ENCODE measurements around the gene UNC5CL.
A peak's percentile ranks its signal among the peaks of the same experiment; 100 is the strongest.

UNC5CL gene, protein sequence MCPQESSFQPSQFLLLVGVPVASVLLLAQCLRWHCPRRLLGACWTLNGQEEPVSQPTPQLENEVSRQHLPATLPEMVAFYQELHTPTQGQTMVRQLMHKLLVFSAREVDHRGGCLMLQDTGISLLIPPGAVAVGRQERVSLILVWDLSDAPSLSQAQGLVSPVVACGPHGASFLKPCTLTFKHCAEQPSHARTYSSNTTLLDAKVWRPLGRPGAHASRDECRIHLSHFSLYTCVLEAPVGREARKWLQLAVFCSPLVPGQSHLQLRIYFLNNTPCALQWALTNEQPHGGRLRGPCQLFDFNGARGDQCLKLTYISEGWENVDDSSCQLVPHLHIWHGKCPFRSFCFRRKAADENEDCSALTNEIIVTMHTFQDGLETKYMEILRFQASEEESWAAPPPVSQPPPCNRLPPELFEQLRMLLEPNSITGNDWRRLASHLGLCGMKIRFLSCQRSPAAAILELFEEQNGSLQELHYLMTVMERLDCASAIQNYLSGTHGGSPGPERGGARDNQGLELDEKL

DNA sequence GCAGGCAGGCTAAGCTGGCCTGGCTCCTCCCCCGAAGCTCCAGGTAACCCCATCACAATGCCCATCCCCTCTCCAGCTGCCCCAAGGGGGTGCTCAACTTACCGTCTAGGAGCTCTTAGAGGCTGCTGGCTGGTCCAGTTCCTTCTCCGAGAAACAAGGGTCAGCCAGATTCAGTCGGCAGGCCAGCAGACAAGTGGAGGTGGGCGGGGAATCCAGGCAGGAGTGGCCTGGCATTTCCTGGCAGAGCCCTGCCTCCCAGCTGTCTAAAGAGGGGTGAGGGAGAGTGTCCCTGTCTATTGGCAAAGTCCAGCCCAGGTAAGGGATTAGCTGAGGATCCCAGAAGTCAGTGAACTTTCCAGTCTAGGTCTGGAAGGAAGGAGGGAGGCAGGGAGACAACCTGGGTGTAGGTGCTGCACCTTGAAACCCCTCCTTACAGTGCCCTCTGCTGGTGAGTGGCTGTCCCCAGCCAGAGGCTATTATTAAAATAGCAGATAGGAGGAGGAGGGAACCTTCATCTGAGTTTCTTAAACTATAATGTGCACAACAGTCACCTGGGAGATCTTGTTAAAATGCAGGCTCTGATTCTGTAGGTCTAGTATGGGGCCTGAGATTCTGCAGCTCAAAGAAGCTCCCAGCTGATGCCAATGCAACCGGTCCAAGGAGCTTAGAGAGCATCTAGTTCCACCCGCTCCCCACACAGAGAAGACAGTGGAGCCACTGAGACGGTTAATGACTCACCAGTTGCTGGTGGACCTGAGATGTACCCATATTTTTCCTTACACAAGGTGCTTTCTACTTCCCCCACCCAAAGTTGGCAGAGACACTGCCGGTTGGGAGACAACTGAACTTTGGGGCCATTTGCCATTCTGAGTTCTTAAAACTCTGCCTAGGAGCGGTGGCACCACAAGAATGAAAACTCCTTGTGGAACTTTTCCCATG, at the start of gene UNC5CL:
TSS of gene UNC5CL (minus strand) at position 162 of the 939 bp plus-strand sequence. CDS start 4,147 bp downstream, outside the sequence.
- DNase-seq: peak; percentile 72

DNA sequence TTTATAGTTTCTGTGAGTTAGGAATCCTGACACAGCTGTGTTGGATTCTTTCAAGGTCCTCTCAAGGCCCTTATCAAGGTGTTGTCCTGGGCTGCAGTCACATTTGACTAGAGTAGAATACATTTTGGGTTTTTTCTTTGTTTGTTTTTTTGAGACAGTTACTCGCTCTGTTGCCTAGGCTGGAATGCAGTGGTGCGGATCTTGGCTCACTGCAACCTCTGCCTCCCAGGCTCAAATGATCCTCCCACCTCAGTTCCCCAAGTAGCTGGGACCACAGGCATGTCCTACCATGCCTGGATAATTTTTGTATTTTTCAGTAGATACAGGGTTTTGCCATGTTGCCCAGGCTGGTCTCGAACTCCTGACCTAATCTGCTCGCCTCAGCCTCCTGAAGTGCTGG, 49.4 kb upstream of the UNC5CL start:
- no peak for DNase-seq

DNA sequence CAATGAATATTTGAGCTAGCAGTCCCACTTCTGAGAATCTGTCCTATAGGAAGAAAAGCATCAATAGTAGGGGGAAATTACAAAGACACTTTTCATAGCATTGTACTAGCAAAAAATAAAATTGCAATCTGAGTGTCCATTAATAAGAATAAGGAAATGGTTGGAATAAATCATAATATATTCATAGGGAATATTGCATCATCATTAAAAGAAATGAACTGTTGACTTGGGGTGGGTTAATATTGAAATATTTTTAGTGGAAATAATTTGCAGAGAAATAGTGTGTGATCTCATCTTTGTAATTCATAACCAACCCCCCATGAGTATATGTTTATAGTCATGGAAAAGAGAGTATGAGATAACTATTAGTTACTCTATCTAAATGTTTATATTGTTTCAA, 46.2 kb upstream of the UNC5CL start:
- no peak for DNase-seq

DNA sequence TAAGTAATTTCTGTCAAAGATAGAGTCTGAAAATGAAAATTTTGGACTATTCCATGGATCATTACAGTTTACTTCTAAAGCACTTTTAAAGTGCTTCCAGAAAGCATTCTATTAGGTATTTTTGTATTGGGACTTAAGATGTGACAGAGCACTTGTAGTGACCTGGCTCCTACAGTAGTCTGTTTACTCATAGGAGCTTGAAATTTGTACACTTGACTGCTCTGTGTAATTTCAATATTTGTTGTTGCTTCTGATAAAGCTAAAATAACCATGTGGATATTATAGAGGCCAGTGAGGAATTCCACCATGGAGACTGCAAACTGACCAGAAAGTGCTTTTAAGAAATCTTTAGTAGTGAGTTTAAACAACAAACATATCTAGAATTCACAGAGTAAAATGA, 44.1 kb upstream of the UNC5CL start:
- DNase-seq: no peak

DNA sequence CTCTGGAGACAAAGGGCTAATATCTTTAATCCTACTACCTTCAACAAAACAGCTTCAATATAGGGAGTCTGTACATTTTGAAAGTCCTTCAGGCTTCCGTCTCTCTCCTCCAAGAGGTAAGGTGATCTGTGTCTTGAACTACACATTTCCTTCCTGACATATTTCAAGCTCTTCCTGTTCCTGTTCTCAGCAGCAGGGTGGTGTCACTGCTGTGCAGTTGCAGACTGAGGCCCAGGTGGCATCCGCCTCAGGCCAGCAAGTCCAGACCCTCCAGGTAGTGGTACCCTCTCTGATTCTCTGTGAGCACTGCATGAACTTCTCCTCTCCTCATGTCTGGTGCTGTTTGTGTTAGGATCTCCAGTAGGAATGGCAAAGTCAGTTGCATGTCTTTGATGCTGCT, 41.6 kb upstream of the UNC5CL start:
- DNase-seq: no peak

DNA sequence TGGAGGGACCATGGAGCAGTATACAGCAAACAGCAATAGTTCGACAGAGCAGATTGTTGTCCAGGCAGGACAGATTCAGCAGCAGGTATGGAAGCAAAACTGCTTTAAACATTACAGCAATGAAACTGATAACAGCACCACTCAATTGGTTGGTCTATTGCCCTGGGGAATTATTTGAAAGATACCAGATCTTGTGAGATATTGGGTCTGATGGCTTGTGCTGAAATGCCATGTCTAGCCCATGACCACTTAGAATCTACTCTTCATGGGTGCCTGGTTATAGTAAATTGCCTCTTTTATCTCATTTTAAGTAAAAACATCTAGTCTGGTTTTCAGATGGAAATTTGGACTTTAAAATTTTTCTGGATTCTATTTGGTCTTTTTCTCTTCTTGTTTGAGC, 40.1 kb upstream of the UNC5CL start:
- DNase-seq: no peak

DNA sequence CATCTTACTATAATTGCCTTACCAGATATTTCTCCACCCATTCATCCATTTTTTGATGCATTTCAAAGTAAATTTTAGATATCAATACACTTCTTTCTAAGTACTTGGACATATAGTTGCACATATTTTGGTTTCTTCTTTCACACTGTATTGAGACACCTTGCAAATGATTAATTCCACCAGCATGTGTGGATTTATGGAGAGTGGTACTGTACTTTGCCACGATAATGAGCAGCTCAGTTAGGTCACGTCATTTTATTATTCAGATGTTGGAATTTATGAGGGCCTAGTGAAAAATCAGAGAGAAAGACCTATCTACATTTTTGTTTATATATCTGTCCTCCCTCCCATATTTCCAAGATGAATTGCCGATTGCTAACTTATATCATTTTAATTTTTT, 39.1 kb upstream of the UNC5CL start:
- DNase-seq: no peak

DNA sequence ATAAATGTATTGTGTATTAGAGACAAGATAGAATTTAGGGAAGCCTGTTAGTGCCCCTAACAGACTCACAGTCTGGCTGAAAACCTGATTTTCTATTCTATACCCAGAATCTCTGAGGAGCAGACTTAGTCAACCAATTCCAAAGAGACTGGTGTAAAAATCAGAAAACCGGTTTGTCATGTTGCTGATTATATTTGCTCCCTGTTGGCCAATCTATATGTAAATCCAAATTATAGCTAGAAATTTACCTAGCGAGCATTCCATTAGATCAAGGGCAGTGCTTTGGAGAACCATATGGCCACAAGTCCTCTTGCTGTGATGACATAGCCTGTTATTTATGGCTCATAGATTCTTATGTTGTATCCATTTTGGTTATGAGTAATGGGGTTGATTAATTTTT, 38.5 kb upstream of the UNC5CL start:
- DNase-seq: no peak

DNA sequence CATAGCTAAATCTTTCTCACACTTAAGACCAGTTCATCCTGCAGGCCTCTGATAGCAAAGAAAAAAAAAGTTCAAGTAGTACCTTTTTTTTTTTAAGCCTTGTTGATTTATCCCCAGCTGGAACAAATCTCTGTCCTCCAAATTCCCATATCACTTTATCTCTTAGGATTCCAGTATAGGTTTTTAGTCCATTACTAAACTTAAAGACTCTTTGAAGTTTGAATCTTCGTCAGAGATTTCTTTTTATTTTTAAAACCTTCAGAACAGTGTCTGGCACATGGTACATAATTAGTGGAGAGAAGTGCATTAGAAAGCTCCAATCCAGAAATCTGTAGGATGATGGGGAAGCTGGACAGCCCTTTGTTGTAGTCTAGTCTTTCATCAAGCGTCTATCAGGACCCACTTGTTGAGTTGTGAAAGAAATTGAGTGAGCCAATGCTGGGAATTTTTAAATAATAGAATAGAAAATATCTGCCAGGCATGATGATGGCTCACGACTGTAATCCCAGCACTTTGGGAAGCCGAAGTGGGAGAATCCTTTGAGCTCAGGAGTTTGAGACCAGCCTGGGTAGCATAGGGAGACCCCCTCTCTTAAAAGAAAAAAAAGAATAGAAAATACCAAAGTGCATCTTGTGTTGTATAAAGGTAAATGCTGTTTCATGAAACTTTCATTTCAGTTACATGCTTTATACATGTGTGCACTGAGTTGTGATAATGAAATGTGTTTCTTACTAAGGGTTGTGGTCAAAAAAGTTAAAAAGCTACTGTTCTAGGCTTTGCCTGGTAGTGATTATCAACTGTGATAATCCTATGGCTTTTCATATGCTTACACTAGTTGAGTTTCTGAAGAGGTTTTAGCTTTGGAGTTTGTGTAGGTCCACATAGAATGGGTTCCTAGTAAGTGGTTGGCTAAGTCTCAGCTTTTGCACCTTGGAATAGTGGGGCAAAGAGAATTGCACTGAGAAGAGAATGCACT, 36.9 kb upstream of the UNC5CL start:
- DNase-seq: no peak

DNA sequence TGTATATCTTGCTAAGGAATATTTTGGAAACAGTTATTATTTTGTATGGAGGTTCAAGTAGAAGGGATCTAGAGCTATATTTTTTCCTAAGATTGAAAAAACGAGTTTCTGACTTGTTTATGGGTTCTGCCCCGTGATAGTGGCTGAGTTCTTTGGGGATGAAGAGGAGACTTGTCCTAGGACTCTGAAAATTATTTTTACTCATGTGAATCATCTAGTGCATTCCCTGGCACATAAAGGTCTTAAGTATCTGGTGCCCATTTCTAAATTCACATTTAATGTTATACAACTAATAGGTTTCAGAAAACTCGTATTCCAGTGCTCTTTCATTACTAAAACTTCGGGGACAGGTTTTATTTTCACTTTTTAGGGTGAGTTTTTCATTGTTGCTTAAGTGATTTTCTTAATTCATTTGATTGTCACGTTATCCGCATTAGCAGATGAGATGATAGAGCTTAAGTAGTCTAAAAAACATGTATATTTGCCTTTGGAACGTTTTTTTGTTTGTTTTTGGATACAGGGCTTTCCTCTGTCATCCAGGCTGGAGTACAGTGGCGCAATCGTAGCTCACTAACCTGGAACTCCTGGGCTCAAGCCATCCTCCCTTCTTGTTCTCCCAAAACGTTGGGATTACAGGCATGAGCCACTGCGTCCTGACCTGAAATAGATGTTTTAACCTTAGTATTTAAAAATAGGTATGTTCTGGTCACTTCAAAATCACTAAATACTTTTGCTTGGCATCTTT, 35.8 kb upstream of the UNC5CL start:
- DNase-seq: no peak

DNA sequence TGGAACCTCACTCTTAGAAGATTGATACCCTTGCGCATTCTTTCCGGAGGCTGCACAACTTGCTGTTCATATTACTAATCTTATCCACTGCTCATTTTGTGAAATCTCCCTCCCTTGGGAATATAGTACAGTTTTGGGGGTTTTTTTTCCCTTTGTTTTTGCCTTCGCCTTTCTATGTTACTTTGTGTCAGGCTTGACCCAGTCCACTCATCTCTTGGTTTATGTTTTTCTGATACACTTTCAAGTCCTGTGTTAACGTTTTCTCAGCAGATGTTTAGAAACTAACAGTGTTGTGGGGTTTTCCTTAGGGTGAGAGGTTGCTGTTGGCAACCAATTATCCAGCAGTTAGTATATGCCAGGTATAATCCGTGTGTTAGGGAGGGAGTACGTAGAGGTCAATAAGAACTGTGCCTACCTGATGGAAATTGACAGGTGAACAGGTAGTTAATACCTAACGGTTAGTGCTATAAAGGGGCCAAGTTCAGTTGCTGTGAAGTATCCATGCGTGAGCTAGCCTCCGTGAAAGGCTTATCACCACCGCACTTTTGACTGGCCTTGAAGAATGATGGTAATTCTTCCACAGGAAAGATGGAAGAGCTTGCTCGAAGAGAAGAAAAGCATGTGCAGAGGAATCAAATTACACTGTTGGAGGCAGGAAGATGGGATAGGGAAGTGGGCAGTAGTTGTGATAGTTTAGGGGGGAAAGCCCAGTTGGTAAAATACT, 35.1 kb upstream of the UNC5CL start:
- no peak for DNase-seq

DNA sequence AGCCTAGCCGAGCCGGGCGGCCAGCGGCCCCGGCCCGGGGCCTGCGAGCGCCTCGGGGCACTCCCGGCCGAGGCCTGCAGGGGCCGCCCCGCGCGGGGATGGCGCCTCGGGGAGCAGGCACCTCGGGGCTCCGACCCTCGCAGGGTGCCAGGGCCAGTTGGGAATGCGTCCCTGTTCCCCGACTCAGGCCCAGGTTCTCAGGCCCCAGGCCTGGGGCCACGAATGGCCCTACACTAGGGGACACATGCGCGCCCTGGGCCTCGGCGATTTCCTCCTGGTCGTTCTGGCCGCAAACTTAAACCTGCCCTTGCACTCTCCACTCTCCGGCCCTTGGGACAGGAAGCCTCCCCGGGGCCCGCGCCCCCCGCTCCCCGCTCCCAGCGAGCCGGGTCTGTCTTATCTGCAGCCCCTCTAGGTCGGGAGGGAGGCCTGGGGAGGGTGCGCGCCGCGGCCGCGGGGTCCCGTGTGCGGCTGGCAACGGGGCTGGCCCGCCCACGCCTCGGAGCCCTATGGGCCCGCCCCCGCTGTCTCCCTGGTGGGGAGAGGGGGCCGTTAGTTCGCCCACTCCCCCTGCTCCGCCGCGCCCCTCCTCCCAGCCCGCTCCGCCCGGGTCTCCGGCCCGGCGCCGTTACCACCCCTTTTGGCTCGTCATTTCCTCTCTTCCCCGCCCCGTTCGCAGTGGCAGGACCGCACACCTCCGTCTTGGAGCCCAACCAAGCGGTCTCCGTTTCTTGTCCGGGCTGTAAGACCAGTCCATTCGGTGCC, 34.4 kb upstream of the UNC5CL start:
- peak; percentile 88 for DNase-seq

DNA sequence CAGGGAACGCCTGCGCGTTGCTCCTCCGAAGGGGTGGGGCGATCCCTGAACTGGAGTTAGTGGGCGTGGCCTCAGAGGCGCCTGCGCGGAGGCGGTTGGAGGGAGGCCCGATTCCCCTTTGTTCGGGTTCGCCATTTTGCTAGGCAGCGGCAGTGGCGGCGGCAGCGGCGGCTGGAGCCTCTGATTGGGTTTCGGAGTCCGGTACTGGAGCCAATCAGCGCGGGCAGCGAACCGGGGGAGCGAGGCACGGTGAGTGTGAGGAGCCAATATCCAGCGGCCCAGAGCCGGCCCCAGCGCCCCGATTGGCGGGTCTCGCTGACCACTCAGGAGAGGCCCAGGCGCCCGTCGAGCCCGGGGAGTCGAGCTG, 33.8 kb upstream of the UNC5CL start, which contains the start of gene NFYA:
TSS of gene NFYA (plus strand) at position 139 of the 367 bp plus-strand sequence. CDS start 6,116 bp downstream, outside the sequence.
- DNase-seq: no peak

DNA sequence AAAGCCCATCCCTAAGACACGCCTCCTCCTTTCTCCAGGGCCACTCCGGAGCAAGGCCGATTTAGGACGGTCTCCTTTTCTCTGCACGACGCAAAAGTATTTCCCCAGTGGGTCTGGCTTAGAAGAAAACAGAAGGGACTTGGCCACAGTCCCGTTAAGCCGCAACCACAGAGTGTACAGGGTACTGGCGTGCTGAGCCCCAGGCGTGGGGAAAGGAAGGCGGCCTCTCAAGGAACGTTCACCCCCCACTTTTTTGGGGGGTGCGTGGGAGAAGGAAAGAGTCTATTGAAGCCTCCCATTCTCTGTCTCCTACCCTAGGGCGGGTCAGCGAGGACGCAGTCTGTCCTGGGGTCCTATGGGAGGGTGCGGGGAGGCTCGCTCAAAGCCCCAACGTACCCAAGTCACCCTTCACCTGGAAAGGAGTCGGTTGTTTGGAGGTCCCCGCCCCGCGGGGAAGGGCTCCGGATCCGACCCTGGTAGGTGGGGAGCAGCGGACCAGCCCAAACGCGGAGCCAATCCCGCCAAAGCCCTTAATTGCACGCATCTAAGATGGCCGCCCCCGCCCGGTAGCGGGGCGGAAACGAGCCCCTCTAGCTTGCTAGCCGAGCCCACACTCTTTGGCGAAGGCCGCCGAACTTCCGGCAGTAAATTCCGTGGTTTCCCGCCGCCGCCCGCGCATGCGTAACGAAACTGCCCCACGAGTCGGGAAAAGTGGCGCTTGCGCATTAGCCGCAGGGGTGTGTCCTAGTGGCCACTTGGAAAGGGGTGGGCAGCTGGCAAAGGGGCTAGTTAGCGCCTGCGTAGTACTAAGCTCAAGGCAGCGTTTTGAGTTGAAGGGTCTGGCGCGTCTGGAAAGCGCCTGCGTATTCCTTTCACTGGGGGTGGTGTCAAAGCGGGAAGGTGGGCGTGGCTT, 33.2 kb upstream of the UNC5CL start, which contains the start of gene OARD1:
TSS of gene OARD1 (minus strand) at position 434 of the 913 bp plus-strand sequence. CDS start 722 bp downstream, outside the sequence.
- peak; percentile 100 for DNase-seq

DNA sequence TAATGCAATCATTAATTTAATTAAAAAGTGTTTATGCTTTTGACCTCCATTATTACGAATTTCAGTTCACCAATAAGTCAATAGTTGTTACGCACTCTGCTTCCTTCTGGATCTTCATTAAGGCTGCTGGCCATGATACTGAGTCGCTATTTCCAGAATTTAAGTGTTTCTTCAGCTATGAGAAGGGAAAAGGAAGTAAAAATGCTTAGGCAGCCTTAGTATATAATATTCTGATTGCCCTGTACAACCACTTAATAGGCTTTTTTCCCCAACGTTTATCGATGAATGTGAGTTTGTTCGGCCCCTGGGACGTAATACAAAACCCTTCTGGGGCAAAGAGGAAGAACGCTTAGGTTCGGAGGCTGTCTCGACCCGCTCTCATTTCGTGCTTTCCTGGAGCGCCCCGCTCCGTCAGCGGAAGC, 32.5 kb upstream of the UNC5CL start:
- peak; percentile 81 for DNase-seq

DNA sequence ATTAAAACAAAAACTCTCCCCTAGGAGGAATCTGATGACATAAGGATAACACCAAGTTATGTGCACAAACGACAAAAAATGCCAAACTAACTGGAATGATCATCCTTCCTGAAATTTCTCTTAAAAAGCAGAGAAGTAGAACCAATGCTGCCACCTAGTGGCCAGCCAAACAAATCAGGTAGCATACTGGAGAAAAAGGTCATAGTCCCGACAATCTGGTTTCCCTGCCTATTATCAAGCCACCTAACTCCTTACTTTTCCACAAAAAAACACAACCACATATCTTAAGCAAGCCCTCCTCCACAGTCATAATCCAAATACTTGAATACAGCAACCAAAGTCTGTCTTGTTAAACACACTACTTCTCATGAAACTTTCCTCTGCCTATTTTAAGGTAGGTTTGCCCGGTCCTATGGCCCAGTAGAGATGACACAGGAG, 27.9 kb upstream of the UNC5CL start:
- peak; percentile 72 for DNase-seq

DNA sequence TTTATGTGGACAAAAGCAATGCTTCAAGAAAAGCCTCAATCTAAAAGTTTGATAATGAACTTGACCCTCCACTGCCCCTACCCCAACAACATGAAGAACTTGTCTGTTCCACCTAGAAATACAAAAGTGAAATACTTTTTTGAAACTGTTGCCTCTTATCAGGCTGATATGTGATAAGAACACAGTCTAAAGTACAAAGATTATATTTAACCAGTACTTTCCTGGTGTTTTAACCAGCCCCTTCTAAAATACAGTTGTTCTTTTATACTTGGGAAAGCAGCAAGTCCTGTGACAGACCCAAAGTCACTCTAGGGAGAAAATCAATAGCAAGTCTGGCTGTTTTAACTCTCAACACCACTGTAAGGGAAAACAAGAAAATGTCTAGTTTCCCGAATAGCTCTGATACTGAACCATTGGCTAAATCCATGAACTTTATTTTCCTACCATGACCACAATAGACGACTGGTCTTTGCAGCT, 26.6 kb upstream of the UNC5CL start:
- DNase-seq: no peak

DNA sequence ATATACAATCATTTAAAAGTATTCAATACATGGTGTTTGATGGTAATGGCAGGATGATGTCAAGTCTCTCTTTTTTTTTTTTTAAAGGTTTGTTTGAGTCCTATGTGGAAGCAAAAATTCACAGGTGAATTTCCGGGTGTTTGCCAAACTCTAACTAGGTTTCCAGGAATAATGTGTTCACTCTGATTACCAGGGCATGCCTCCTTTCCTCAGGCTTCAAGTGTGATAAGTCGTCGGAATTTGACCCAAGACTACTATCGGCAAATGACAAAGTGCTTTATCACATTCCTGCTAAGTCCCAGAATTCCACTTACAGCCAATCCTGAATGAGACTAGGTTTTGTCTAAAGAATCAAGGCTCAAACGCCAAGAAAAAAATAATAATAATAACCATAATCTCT, 25.8 kb upstream of the UNC5CL start:
- DNase-seq: no peak

DNA sequence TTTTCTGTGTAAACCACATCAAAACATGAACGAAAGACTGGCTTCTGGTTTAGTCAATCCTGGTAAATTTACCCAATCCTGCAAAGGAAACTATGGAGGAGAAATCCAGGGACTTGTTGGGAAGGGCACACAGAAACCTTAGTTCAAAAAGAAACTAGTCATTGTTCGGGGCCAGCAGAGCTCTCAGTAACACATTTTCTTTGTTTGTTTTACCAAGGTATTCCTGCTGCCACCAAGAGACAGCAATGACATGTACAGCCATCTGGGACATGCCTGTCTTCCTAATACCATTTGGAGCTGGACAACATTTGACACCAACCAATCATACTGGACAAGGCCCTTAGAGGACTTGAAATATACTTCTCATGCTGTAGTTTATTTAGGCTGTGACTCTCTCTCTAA, 24.9 kb upstream of the UNC5CL start:
- no peak for DNase-seq
